HL-60 (cell line): ENCODE data around the gene DIS3L2.
"Not testable (repeated sequence)": the region's sequence is repeated elsewhere in the genome, so short reads cannot be mapped to it uniquely, and the experiment has no call there.

Experiments
- DNase-seq, 2 experiments: peaks; one replicate each; pipeline ENCODE4 v3.0.0-alpha.2; 2010 to 2020; ENCODE audit warnings: low read depth in 1 of 2, low spot score in 1 of 2
- H3K27ac ChIP-seq: fragments of 250-450 bp; sonication (Bioruptor Pico); replicated peaks from 2 replicates; pipeline ENCODE4 v1.5.1; 2020; ENCODE audit warnings: mild to moderate bottlenecking, moderate library complexity
- H3K27me3 ChIP-seq: fragments of 250-450 bp; sonication (Bioruptor Pico); 2 replicates; pipeline ENCODE4 v1.5.1; 2021; ENCODE audit warnings: mild to moderate bottlenecking, moderate library complexity; ENCODE audit not compliant: insufficient read depth, poor library complexity, severe bottlenecking
- H3K4me3 ChIP-seq: replicated peaks from 2 replicates; pipeline ENCODE4 v1.5.1; 2011; ENCODE audit warnings: mild to moderate bottlenecking, control low read depth, low read length; ENCODE audit not compliant: insufficient read depth
- GABPA ChIP-seq: IDR thresholded peaks from 2 replicates; pipeline ENCODE4 v1.6.1; 2012; ENCODE audit warnings: low read depth
- POLR2AphosphoS5 ChIP-seq: IDR thresholded peaks from 2 replicates; pipeline ENCODE4 v1.6.1; 2012; ENCODE audit warnings: low read depth
- SPI1 ChIP-seq: IDR thresholded peaks from 2 replicates; pipeline ENCODE4 v1.6.1; 2012; ENCODE audit warnings: low read depth, mild to moderate bottlenecking, borderline replicate concordance
- TF ChIP-seq, protein P1 (sequence below): IDR thresholded peaks from 2 replicates; pipeline ENCODE4 v1.6.1; 2012; ENCODE audit warnings: low read depth; ENCODE audit not compliant: insufficient replicate concordance
- TF ChIP-seq, protein P2 (sequence below): IDR thresholded peaks from one replicate; pipeline ENCODE4 v1.5.1; 2011; ENCODE audit warnings: low read length, control low read depth, inconsistent platforms; ENCODE audit not compliant: insufficient read depth

The DIS3L2 gene

DNA sequence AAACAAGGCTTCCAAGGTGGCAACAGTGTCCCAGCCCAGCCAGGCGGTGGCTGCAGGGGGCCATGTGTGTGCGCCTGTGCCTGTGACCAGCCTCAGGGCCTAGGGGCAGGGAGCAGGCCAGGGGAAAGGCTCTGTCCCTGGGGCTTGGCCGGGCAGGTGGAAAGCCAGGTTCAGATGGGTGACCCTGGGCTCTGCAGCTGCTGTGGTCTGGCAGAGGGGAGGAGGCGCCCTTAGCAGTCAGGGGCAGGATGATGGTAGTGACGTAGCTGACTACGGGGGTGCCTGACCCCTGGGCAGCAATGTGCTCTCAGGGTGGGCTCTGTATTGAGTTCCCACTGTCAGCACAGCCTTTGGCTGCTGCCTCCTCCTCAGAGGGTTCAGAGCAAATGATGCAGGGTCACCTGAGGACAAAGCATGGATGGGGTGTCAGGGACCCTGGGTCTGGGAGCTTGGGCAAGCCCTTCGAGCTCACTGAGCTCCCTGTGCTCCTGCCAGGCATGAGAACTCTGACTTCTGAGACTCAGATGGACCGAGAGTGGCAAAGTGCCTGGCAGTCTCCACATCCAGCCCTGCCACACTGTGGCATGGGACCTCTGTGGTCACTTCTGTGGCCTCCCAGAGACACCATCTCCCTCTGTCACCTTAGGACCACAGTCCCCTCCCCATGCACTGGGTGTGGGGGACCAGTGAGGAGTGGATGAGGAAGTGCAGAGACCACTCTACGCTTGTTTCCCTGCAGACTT lies 360.5 kb downstream of the DIS3L2 start:
- no peak for DNase-seq
- no peak overlapping the region for H3K4me3 ChIP-seq
- no peaks in the 10 kb centered on the region for H3K27me3 ChIP-seq
- TF ChIP-seq GABPA (no peak), SPI1 (no peak), POLR2AphosphoS5 (no peak)
- TF ChIP-seq, protein P1, sequence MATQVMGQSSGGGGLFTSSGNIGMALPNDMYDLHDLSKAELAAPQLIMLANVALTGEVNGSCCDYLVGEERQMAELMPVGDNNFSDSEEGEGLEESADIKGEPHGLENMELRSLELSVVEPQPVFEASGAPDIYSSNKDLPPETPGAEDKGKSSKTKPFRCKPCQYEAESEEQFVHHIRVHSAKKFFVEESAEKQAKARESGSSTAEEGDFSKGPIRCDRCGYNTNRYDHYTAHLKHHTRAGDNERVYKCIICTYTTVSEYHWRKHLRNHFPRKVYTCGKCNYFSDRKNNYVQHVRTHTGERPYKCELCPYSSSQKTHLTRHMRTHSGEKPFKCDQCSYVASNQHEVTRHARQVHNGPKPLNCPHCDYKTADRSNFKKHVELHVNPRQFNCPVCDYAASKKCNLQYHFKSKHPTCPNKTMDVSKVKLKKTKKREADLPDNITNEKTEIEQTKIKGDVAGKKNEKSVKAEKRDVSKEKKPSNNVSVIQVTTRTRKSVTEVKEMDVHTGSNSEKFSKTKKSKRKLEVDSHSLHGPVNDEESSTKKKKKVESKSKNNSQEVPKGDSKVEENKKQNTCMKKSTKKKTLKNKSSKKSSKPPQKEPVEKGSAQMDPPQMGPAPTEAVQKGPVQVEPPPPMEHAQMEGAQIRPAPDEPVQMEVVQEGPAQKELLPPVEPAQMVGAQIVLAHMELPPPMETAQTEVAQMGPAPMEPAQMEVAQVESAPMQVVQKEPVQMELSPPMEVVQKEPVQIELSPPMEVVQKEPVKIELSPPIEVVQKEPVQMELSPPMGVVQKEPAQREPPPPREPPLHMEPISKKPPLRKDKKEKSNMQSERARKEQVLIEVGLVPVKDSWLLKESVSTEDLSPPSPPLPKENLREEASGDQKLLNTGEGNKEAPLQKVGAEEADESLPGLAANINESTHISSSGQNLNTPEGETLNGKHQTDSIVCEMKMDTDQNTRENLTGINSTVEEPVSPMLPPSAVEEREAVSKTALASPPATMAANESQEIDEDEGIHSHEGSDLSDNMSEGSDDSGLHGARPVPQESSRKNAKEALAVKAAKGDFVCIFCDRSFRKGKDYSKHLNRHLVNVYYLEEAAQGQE, result no peak
- TF ChIP-seq, protein P2, sequence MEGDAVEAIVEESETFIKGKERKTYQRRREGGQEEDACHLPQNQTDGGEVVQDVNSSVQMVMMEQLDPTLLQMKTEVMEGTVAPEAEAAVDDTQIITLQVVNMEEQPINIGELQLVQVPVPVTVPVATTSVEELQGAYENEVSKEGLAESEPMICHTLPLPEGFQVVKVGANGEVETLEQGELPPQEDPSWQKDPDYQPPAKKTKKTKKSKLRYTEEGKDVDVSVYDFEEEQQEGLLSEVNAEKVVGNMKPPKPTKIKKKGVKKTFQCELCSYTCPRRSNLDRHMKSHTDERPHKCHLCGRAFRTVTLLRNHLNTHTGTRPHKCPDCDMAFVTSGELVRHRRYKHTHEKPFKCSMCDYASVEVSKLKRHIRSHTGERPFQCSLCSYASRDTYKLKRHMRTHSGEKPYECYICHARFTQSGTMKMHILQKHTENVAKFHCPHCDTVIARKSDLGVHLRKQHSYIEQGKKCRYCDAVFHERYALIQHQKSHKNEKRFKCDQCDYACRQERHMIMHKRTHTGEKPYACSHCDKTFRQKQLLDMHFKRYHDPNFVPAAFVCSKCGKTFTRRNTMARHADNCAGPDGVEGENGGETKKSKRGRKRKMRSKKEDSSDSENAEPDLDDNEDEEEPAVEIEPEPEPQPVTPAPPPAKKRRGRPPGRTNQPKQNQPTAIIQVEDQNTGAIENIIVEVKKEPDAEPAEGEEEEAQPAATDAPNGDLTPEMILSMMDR, result no peak
- H3K27ac ChIP-seq, result no peak overlapping the region

DNA sequence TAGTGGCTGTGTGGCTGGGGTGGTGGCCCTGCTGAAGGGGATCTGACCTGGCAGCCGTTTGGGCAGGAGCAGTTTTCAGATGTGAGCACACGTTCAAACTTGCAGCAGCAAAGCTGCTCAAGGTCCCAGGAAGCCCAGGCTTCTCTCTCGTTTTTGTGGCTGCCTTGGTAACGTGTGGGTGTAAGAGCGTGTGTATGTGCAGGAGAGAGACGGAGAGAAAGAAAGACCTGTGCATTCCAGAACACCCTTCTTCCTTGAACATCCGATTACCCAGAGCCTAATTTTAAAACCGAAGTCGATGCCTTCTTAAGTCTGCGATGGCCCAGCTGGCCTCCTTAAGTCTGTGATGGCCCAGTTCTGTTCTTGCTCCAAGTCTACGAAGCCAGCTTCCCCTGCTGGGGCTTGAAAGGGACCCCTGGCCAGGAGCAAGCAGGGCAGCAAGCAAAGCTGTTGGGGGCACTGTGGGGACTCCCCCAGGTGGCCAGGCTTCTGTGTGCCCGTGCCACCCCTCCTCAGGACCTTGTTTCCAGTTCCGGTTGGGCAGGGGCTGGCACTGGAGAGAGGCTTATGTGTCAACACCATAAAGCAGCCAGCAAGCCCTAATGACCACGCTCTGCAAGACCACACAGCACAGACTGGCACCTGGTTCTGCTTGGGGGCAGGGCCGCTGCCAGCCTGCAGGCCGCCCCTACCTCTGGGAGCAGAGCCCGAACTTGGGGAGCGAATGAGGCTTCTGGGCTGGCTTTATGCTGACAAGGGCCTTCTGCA lies 361.2 kb downstream of the DIS3L2 start:
- TF ChIP-seq SPI1 (no peak), POLR2AphosphoS5 (no peak), GABPA (no peak)
- TF ChIP-seq, protein P1, result no peak
- TF ChIP-seq, protein P2, result no peak
- no peak overlapping the region for H3K27ac ChIP-seq

DNA sequence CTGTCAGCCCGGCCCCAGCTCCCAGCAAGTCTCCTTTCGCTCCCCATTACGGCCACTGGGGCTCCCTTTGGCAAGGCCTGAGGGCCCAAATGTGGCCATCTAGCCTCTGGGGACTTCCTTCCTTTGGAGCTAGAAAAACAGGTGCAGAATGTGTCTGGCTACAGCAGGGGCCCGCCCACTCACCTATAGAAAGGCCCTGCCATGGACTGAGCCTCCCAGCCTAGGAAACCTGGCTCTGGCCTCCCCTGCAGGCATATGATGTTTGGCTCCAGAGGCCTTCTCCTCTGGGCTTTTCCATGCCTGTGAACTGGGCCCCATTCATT lies 361.8 kb downstream of the DIS3L2 start:
- no peak for TF ChIP-seq GABPA
- TF ChIP-seq, protein P1, result no peak
- no peak for TF ChIP-seq SPI1
- TF ChIP-seq POLR2AphosphoS5, result no peak
- TF ChIP-seq, protein P2, result no peak
- Histone ChIP-seq H3K27me3 (no peaks in the 10 kb centered on the region), H3K4me3 (no peak overlapping the region), H3K27ac (no peak overlapping the region)
- DNase-seq, result no peak

More for the DNA sequence above, 361.2 kb downstream of the DIS3L2 start:
- Histone ChIP-seq H3K4me3 (no peak overlapping the region), H3K27me3 (no peaks in the 10 kb centered on the region)
- DNase-seq, result no peak

DNA sequence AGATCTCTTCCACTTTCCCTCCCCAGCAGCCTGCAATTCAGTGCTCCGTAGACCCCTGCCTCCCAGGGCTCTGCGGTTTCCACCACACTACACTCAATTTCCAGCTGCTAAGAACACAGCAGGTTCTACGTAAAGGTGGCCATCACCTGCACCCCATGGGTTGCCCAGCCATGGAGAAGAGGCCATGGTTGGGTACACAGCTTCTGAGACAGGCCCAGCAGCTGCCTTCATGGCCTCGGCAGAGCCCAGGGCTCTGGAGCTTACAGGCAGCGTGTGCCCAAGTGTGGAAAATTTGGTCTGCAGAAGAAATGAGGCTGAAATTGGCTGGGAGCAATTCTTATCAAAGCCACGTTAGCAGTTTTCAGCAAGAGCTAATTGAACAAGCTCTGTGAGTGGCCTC lies 362.5 kb downstream of the DIS3L2 start:
- not testable (repeated sequence) for H3K27ac ChIP-seq, H3K4me3 ChIP-seq, H3K27me3 ChIP-seq, DNase-seq
